HUDEP-2 (cell line): ENCODE results near the gene PTPRD.

Experiments used
- DNase-seq, 76 experiments: peaks; one replicate each; lab custom pipeline; 2025; ENCODE audit not compliant: unreplicated experiment in 76 of 76; lab: John Stamatoyannopoulos, UW

PTPRD gene

DNA sequence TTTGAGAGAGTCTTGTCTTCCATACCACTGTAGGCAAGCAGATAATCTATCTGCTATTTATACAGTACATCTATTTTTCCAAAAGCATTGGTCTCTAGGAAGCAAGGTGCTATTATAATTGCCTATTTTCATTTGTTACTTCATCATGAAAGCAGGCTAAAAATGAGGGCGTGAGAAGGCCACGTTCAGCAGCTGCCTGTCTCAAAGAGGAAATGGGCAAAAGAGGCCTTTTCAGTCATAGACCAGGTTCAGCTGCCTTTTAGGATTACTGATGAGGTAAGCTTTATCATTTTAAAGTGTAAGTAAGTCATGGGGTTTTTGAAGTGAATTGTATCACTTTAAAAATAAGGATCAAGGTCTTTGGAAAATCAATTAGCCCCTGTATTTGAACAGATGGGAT, 1722.1 kb downstream of the PTPRD start:
- DNase-seq = no peak

DNA sequence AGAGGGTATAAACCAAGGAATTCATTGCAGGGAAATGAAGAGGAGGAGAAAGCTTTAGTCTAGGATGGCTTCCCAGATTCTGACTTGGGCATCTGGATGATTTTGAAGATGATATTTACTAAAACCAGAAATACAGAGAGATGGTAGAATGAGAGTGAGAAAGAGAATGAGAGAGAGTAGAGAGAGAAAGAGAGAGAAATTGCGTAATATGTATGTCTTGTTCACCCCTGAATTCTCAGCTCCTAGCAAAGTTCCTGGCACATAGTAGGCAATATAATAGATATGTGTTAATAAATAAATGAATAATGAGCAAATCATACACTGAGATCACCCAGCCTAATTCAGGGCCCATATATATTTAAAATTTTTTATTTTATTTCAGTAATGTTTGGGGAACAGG, 1723.7 kb downstream of the PTPRD start:
- DNase-seq = no peak

DNA sequence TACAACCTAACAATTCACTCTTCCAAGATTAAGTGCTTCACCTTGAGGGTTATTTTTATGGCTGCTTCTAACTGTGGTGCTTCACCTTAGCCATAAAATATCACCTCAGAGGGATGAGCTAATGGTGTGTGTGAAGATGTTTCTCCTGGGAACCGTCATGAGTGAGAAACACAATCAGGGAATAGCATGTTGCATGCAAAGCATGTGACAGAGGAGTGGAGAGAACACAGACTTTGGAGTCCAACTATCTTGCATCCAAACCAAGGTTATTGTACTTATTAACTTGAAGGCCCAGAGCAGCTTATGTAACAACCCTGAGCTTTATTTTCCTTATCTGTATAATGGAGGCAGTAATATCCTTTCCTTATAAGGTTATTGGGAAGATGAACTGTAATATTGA, 1724.2 kb downstream of the PTPRD start:
- no peak for DNase-seq

DNA sequence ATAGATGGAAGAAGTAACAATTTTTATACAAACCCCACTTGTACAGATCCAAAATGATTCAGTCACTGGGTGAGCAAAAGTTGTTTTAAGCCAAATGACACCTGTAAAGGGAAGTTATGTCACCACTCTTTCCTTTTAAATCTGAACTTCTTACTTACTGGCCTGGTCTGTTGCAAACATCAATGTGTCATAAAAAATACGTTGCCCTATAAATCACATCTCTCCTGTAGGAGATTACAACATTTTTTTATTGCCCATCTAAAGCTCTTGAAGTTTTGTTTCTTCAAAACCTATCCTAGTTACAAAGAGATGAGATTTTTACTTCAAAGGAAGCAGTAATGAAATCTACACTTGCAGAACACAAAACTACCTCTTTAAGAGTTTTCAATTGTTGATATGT, 1725.4 kb downstream of the PTPRD start:
- no peak for DNase-seq

DNA sequence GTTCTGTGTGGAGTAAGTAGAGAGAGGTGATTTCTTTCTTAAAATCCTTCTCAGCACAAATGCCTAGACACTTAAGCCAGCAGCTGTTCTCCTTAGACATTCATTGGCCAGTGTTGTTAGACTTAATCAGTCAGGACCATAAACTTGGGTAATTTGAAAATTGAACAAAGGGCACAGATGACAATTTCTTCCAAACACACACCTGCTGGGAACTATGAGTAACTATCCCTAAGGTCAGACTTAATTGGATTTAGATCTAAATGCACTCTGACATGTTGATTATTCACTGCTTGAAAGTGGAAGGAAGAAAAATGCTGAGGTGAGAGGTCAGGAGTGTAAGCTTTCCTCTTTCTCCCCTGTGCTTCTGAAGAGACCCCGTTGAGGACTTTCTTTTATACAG, 1729.5 kb downstream of the PTPRD start:
- DNase-seq = no peak

DNA sequence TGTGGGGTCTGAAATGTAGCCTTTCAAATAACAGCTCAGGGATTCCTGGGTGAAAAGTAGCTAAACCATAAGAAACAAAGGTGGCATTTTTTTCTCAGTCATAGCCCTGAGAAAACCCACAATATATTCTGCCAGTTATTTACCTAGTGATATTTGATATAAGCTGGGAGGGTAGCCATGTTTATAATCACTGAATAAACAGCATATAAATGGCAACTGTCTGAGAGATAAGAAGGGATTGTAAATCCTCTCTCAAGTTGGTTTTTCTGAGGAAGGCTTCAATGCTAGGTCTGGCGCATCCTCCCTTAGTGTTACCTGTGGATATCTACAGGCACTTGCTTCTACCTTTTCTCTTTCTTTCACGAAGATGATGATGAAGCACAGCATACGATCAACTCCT, 1732.7 kb downstream of the PTPRD start:
- no peak for DNase-seq

DNA sequence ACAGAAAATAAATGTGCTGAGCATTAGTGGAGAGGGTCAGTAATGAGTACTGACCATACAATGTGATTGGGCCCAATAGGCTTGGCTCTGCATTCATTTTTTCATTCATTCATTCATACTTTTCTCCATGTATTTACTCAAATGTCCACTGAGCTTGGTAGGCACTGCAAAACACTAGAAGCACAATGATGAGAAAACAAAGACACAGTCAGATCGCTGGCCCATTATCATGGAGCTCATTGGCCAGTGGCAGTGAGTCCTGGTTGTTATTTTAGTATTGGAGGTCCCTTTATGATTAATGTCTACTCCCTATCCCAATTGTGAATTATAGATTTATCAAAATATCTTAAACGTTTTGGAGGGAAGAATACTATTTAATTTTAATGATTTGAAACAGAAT, 1733.5 kb downstream of the PTPRD start:
- DNase-seq = no peak

DNA sequence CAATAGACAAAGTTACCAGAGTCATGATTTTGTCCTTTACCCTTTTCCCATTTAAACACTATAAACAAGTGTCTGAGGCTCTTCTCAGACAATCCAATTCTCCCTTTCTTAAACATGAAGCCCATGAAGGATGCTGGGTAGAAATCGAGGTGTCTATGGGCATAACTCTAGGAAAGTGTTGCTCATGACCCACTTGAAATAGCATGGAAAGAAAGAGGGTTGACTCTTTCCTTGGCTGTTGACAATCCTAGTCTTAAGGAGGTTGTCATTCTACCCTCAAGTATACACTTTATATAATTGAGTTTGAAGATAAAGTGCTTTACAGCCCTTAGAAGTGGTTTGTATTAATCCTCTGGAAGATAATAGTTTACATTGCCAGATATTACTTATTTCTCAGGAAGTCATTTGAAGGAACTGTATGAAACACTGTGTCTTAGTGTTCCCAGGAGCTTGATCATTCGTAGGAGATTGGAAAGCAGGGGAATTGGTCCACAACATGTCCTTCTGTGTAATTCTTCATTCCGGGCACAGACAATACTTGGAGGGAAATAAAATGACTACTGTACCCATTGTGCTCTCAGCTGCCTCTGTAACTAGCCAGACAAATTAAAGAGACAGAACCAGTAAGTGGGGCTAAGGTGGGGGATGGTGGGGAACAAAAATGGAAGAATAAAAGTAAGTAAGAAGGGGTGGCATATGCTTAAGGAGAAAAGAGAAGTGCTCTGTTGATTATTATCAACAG, 1734.9 kb downstream of the PTPRD start:
- no peak for DNase-seq

DNA sequence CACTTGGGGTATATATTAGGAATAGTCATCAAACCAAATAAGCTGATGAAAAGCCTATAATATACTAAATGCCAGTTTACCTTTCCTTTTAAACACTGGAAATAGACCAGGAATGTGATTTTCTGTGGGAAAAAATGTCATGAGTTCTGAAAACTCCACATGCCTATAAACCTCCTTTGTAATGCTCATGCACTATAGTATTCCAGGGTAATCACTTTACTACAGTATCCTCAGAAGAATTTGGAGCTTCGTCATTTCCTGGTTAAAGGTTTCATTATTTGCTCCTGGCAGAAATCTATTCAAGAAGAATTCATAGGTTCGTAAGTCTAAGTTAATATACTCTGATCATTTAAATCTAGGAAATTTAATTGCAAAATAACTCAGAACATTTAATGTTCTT, 1736.5 kb downstream of the PTPRD start:
- no peak for DNase-seq

DNA sequence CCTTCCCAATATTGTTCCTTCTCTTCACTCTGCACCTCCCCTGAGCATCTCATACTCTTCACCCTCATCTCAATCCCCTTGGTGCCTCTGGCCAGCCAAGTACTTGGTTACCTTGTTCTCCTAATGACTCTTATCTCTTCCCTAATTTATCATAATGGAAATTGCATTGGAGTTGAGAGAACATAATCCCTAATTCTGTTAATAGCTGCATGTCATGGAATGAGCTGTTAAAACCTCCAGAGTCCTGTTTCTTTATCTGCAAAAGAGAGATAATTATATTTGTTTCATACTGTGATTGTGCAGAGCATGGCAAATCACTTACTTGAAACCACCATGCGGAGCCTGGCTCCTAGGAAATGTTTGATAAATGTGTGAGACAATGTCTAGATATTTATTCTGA, 1738.3 kb downstream of the PTPRD start:
- no peak for DNase-seq

DNA sequence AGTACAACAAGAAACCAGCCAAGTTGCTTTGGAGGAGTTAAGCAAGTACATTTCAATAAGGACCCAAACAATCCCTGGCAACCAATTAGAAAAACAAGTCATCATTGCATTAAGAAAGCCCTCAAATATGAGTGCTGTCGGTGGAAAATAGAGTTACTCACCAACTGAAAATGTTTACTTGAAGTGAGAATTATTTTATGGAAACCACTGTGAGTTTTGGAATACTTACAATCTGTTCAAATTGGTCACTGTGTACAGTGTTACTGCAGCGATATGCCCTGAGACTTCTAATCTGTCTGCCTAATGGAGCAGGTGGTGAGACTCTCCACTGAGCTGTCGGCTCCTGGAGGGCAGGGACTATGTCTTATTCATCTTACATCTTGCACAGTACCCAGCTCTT, 1740.0 kb downstream of the PTPRD start:
- no peak for DNase-seq

DNA sequence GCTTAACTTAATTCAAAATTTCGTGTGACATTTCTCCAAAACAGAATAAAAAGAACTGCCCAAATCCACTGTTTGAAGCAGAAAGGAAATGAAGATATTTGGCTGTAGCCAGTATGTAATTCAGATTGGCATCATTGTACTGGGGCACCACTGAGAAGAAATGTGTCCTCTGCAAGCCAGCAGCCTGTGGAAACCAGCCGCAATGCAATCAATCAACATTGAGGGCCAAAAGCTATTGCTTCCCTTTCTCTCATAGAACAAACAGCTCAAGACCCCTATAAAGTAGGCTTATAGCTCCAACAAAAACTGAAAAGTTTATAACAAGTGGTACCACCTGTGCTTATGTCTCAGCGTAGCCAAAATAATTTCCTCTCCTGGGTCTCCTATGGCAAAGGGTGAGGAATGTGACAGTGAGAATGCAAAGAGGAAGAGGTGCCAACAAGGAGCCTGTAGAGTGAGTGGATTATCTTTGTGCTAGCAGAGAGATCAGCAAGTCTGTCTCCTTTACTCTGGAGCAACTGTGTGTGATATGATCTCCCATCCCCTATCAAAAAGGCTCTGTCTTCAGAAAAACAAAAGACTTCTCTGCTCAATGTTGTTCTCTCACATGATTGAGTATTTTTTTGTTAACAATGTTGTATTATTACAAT, 1740.9 kb downstream of the PTPRD start:
- no peak for DNase-seq

DNA sequence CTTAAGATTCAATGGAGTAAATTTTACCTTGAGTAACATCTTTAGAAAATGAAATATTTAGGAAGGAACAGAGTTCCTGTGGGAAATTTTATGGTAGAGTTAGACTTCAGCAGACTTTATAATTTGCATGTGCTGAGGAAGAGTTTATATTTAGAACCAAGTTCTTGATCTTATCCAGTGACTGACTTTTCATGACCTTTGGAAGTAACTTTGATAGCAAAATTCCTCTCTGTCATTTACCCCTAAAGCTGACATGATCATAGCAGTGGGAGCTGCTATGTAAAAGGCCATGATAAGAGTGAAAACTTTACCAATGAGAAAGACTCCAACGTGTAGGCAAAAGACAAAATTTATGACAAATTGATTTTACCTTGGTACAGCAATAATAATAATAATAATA, 1741.4 kb downstream of the PTPRD start:
- no peak for DNase-seq

DNA sequence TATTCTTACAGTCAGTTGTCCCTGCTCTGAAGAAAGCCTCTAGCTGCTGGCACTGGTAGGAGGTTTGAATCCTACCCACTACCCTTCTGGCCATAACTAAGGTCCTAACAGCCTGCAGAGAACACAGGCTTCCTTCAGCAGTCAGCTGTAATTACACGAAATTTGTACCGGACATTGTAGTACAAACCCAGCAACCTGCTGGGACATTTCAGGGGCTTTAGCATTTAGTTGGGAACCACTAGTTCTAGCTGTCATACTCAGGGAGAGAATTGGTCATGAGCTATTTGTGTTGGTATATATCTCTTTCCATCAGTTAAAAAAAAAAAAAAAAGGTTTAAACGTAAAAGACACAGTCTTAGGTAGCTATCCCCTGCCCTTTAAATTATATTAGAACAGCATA, 1743.0 kb downstream of the PTPRD start:
- no peak for DNase-seq

DNA sequence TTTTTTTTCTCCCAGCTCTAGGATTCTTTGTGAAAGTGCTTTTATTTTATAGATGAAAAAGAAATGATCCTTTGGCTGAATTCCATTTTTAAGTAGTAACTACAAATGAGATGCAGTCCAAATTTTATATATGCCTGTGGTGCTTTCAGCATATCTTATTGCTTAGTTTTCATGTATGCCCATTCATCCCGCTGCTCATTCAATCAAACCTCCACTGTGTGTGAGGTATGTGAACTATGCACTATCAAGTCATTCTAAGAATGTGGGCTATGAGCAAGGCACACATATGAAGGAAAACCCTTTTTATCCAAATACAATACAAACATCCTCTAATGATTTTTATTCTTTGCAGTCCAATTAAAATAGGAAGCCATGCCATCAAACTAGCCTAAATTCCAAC, 1744.2 kb downstream of the PTPRD start:
- no peak for DNase-seq

DNA sequence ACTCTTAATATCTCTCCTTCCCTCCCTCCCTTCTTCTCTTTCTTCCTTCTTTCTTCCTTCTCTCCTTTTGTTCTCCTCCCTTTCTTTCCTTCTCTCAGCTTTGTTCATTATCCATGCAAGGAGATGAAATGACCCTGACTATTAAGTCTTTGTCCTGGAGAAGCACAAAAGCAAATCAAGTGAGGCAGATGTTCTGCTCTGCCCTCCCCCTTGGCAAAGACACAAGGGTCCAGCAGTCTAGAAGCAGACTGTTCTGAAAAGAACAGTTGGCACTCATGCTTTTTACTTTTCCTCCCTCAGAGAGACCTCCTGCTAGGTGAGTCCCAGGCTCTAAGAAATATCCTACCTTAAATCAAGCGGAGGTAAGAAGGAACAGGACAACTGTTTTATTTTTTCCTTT, 1745.7 kb downstream of the PTPRD start:
- no peak for DNase-seq

DNA sequence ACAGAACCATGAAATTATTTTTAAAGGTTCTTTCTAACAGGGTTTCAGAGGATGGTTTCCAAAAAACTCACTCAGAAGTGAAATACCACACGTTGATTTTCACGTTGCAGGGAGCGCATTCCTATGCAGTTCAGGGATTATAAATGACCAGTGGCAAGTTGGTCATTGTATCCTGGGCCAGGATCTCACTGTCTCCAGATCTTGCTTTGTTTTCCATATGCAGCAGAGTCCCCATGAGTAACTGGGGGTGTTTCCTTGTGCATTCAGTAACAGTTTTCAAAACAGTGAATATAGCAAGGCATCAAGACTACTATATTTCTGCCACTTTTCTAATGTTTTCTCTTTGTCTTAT, 1748.3 kb downstream of the PTPRD start:
- DNase-seq = no peak

DNA sequence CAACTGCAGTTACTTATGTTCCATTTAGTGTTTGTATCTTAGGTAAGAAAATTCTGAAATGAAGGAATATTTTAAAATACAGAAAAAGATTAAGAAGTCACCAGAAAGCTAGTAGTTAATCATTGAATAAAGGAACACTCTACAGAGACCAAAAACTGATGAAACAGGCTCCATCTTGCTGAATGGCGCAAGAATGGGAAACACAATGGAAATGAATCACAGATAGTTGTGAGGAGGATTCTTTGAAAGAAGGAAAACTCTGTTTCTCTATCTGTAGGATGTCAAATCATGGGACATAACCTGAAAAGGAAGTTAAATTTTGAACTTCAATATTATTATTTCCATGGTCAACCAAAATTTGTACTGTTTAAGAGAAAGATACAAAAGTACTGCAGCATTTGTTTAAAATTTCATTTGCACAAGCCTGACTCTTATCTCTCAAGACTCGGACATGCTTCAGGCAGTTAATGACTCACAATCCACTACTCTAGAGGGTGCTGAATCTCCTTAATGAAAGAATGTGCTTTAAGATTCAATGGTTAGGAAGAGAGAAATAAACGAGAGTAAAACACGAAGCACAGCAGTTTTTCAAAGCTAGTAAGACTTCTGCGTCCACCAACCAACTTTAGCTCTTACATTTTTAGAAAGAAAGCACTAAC, 1748.8 kb downstream of the PTPRD start:
- no peak for DNase-seq

DNA sequence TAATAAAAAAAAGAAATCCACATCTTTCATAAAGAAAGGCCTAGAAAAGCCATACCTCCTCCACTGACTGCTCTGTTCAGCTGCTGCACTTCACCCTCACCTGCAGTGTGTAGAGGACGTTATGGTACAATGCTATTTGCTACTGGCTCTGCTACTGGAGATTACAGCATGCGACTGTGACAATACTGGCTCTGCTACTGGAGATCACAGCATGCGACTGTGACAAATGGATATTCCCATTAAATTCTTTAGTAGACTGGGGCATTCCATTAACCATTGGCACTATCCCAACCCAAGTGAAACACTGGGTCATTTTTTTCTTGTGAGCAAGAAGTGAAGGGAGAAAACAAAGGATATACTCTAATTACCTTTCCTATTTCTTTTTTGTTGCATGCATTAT, 1749.7 kb downstream of the PTPRD start:
- no peak for DNase-seq

DNA sequence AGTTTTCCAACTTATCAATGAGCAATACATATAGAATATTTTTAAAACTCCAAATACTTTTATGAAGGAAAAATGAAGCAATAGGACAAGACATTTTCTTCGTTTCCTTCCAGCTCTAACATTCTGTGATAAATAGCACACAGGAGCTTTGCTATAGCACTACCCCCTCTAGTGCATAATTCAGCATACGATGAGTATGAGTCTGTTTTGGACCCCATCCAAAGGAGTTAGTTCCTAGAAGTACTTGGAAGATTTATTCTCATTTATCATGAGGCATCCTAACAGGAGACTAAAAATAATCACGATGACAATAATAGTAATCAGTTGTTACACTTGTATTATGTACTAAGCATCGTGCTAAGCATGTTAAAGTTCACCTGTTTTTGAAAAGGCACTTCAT, 1751.9 kb downstream of the PTPRD start:
- no peak for DNase-seq

DNA sequence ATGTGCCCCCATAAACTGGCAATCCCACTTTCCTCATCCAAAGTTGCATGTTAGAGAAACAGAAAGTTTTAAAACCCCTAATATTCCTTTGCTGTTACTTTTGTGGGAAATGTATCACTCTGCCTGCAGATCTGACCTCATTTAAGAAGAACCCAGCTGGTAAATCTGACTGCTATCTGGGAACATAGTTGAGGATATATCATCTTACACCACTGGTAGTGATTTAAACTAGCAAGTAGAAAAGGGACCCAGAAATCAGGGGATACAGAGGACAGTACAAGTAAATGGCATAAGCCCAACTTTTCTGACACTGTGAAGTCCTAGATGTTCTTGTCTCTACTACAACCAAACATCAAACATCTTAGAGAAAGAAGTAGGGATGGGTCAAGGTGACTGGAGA, 1752.7 kb downstream of the PTPRD start:
- no peak for DNase-seq

DNA sequence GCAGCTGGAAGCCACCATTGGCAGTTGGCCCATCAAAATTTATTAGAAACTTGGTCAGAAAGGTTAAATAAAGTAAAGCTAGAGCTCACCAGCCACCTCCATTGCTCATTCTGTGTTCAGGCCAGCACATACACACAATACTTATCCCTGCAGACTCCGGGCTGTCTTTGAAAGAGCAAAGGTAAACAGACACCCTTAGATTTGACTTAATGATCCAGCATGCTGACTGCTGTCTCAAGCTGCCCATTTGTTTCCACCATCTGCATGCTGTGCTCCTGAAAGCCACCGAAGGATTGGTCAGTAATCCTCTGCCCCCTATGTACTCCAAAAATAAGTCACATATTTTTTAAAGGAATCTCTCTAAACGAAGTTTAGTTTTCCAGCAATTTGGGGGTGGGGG, 1753.4 kb downstream of the PTPRD start:
- DNase-seq = no peak
